Activated CD4-positive, alpha-beta memory T cell treated with anti-CD3 and anti-CD28 coated beads, Interleukin-2, amount 10 ng/mL, durations not matched to agents 7 days and 5 days (primary cell): Measurements from ENCODE around the gene SLC4A5. TPM values are rescaled to one million over a fixed set of nuclear protein-coding genes. Genes with fewer than 3 reads are reported as not detected.

Experiments used
- CTCF ChIA-PET: fragments of 350-600 bp; sonication (Branson Sonifier 250); formaldehyde crosslinking; loops from one replicate; lab custom pipeline; 2021; ENCODE audit warnings: antibody characterized with exemption, inconsistent platforms; lab: Charles Lee
- POLR2A ChIA-PET: fragments of 350-600 bp; sonication (Branson Sonifier 250); formaldehyde crosslinking; loops from one replicate; lab custom pipeline; 2021; ENCODE audit warnings: antibody characterized with exemption; lab: Charles Lee
- DNase-seq: peaks from one replicate; pipeline ENCODE4 v3.0.0-alpha.2; 2020
- H3K27ac Mint-ChIP-seq: one replicate; pipeline ENCODE4 v1.8.0; 2021; ENCODE audit warnings: mild to moderate bottlenecking, mixed read lengths
- H3K27me3 Mint-ChIP-seq: one replicate; pipeline ENCODE4 v1.8.0; 2021; ENCODE audit warnings: mixed read lengths
- H3K36me3 Mint-ChIP-seq: one replicate; pipeline ENCODE4 v1.8.0; 2021; ENCODE audit warnings: low read depth, mixed read lengths
- H3K4me1 Mint-ChIP-seq: one replicate; pipeline ENCODE4 v1.8.0; 2021; ENCODE audit warnings: mixed read lengths
- H3K4me3 Mint-ChIP-seq: one replicate; pipeline ENCODE4 v1.8.0; 2021; ENCODE audit warnings: mild to moderate bottlenecking, mixed read lengths
- H3K9me3 Mint-ChIP-seq: one replicate; pipeline ENCODE4 v1.8.0; 2021; ENCODE audit warnings: mixed read lengths
- total RNA-seq, 2 experiments: library from RNA; stranded (reverse); gene quantifications; one replicate each; pipeline ENCODE4 v1.2.3, GENCODE V29; 2021

SLC4A5 gene
- total RNA-seq, 2 experiments from 2014 or later = 2.5 to 3.4 TPM

DNA sequence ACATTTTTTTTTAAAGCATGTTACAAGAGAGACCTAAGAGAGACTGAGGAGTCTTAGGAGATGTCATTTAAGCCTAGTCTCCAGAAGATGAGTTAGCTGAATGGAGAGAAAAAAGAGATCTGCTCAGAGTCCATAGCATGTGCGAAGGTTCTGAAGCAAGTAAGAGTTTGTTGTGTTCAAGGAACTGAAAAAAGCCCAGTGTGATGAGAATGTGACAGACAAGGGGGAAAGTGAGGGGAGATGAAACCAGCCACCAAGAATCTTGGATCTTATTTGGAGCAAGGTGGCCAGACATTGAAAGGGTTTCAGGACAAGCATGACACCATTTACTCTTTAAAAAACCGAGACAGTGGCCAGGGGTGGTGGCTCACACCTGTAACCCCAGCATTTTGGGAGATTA lies 159.3 kb downstream of the SLC4A5 start:
- Mint-ChIP-seq H3K4me3 (no peak overlapping the region), H3K27ac (no peak overlapping the region), H3K4me1 (peaks cover 31% of the 10 kb centered on the region), H3K9me3 (no peaks in the 10 kb centered on the region), H3K36me3 (no peaks in the 10 kb centered on the region), H3K27me3 (no peaks in the 10 kb centered on the region)
- no peak for DNase-seq
- ChIA-PET CTCF (interaction anchor here (7.2 kb wide), 1 partner anchor 15 kb away, joined by 100 read pairs; the partner anchor contains the start of gene MTHFD2), POLR2A (interaction anchor here (10.8 kb wide), 1 partner anchor 13 kb away, joined by 262 read pairs; the partner anchor contains the start of gene MTHFD2)

DNA sequence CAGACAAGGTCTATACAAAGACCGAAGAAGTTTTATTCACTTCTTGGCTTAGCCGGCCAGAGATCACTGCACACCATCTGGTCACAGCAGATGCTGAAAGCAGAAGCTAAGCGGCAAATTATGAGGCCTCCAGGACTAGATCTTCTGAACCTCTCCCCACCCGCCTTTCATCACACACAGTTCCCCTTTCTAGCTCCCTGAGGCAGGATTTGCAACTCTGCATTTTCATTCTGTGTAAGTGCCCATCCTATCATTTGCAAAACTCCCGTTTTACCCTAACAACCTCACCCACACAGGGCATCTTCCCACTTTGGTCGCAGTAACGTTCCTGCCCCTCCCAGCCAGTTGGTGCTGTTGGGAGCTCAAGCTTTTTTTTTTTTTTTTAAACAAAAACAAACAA lies 161.5 kb downstream of the SLC4A5 start:
- Mint-ChIP-seq H3K27me3 (no peaks in the 10 kb centered on the region), H3K4me1 (peaks cover 37% of the 10 kb centered on the region), H3K36me3 (peaks cover 6% of the 10 kb centered on the region), H3K4me3 (no peak overlapping the region), H3K9me3 (no peaks in the 10 kb centered on the region), H3K27ac (peak overlapping the region; percentile 63)
- no peak for DNase-seq
- CTCF ChIA-PET = interaction anchor here (1.0 to 7.2 kb wide), 3 partner anchors 17 to 353 kb away, joined by 3 to 100 read pairs (median 3); partner anchors contain the start of genes MTHFD2 and STAMBP
- POLR2A ChIA-PET = interaction anchor here (0.6 to 10.8 kb wide), 3 partner anchors 15 to 275 kb away, joined by 3 to 262 read pairs (median 125); partner anchors contain the start of gene MTHFD2

DNA sequence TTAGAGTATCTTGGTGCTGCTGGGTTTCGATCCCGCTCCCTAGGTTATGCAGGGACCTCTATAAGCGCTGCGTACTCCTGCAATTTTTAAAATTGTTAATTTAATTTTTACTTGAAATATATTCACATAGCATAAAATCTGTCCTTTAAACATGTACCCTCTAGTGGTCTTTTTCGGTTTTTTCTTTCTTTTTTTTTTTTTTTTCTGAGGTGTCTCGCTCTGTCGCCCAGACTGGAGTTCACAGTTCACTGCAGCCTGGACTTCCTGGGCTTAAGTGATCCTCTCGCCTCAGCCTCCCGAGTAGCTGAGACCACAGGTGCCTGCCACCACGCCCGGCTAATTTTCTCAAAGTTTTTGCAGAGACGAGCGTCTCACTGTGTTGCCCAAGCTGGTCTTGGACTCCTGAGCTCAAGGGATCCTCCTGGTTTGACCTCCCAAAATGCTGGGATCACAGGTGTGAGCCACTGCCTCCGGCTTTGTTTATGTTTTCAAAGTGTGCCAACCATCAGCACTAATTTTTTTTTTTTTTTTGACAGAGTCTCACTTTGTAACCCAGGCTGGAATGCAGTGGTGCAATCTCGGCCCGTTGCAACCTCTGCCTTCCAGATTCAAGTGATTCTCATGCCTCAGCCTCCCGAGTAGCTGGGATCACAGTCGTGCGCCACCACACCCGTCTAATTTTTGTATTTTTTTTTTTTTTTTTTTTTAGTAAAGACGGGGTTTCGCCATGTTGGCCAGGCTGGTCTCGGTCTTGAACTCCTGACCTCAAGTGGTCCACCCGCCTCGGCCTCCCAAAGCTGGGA lies 164.0 kb downstream of the SLC4A5 start:
- Mint-ChIP-seq H3K9me3 (no peaks in the 10 kb centered on the region), H3K36me3 (peaks cover 23% of the 10 kb centered on the region), H3K4me1 (peaks cover 45% of the 10 kb centered on the region), H3K27ac (peak overlapping the region; percentile 89), H3K27me3 (no peaks in the 10 kb centered on the region), H3K4me3 (peak overlapping the region; percentile 87)
- ChIA-PET POLR2A (interaction anchor here (0.6 to 10.8 kb wide), 34 partner anchors 9 to 781 kb away, joined by 3 to 262 read pairs (median 6); partner anchors contain the start of genes BOLA3, CCDC142, DGUOK and MRPL53), CTCF (interaction anchor here (0.6 to 7.2 kb wide), 27 partner anchors 10 to 400 kb away, joined by 3 to 100 read pairs (median 6); partner anchors contain the start of genes BOLA3, DUSP11, MTHFD2 and STAMBP)
- DNase-seq = no peak

DNA sequence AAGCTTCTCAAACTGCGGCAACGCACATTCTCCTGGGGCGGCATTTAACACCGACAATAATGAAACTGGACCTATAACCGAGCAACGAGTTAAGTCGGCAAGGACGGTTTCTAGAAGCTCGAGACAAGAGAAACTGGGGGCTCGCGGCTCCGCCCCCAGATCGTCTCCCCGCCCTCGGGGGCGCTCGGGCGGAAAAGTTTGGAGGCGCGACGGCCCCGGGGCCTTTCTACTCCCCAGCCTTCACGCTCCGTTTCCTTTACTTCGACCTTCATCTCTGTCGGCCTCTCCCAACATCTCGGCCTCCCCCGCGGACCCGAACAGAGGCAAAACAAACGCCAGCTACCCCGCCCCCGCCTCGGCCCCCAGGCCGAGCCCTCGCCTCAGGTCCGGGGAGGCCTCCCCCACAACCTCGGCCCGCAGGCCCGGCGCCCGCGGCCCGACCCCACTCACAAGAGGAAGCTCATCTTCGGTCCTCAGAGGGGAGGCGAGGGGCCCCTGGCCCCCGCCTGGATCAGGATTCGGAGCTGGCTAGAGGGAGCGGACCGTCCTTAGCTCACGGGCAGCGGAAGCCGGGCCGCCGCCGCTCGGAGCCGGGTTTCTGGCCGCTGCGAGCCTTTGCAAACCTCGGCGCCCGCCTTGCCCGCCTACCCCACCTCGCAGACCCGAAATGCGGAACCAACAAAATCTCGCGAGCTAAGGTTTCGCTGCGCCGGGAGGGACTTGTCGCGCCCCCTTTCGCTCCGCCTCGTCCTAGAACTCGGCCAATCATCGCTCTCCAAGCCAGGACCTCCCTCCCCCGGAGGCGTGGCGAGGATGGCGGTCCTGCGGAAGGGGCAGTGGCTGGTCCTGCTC lies 164.8 kb downstream of the SLC4A5 start, which contains the start of gene MOB1A:
MOB1A (minus strand) TSS at position 669 of the 852 bp plus-strand sequence; CDS start at position 464, 205 bp downstream.
- Mint-ChIP-seq H3K27ac (peak within 1 kb of the TSS; percentile 89), H3K9me3 (no peaks in the 10 kb centered on the region), H3K36me3 (peaks cover 24% of the 10 kb centered on the region)

DNA sequence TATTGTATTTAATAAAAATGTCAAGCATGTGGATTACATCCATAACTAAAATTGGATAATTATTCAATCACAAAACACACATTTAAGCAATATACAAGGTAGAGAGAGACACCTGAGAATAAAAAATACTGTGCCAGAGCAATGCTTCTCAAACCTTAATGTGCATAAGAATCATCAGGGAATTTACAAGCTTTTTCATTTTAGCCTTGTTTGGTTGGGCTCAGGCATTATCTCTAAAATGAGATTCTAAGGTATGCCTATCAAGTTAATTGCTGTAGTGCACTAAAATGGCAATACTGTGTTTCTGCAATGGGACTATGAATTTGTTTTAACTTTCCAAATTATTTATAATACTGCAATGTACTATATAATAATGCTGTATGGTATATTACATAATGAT lies 165.5 kb downstream of the SLC4A5 start:
- no peak for DNase-seq
- CTCF ChIA-PET = interaction anchor here (1.1 to 7.2 kb wide), 13 partner anchors 8 to 398 kb away, joined by 3 to 100 read pairs (median 6); partner anchors contain the start of genes BOLA3, DUSP11 and MTHFD2

More for the DNA sequence above, 164.8 kb downstream of the SLC4A5 start, which contains the start of gene MOB1A:
- H3K4me1 Mint-ChIP-seq = peaks cover 45% of the 10 kb centered on the region
- DNase-seq = peak; percentile 99
- POLR2A ChIA-PET = interaction anchor here (0.6 to 10.8 kb wide), 40 partner anchors 8 to 782 kb away, joined by 3 to 262 read pairs (median 5); partner anchors contain the start of genes BOLA3, CCDC142, DGUOK and MRPL53
- no peaks in the 10 kb centered on the region for H3K27me3 Mint-ChIP-seq
- CTCF ChIA-PET = interaction anchor here (0.5 to 7.2 kb wide), 28 partner anchors 9 to 662 kb away, joined by 3 to 100 read pairs (median 5); partner anchors contain the start of genes BOLA3, DUSP11, MTHFD2 and STAMBP
- peak within 1 kb of the TSS; percentile 87 for H3K4me3 Mint-ChIP-seq

DNA sequence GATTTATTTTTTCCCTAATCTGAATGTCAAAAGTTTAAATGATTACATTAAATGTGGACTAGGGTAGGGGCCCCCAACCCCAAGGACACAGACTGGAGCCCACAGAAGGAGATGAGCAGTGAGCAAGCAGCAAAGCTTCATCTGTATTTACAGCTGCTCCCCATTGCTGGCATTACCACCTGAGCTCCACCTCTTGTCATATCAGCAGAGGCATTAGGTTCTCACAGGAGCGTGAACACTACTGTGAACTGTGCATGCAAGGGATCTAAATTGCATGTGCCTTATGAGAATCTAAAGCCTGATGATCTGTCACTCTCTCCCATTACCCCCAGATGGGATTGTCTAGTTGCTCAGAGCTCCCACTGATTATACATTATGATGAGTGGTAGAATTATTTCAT lies 168.3 kb downstream of the SLC4A5 start:
- ChIA-PET CTCF (interaction anchor here (1.0 to 1.5 kb wide), 2 partner anchors 28 to 54 kb away, joined by 3 read pairs; no protein-coding TSS in a partner anchor), POLR2A (interaction anchor here (1.0 to 1.2 kb wide), 2 partner anchors 12 to 24 kb away, joined by 3 to 4 read pairs; no protein-coding TSS in a partner anchor)
- peaks cover 47% of the 10 kb centered on the region for H3K4me1 Mint-ChIP-seq
- no peak overlapping the region for H3K27ac Mint-ChIP-seq
- H3K9me3 Mint-ChIP-seq = no peaks in the 10 kb centered on the region
- no peaks in the 10 kb centered on the region for H3K27me3 Mint-ChIP-seq
- peaks cover 48% of the 10 kb centered on the region for H3K36me3 Mint-ChIP-seq
- H3K4me3 Mint-ChIP-seq = no peak overlapping the region
- no peak for DNase-seq

More for the DNA sequence above, 165.5 kb downstream of the SLC4A5 start:
- Mint-ChIP-seq H3K4me1 (peaks cover 49% of the 10 kb centered on the region), H3K9me3 (no peaks in the 10 kb centered on the region), H3K4me3 (peak overlapping the region; percentile 87), H3K27ac (peak overlapping the region; percentile 89), H3K27me3 (no peaks in the 10 kb centered on the region), H3K36me3 (peaks cover 27% of the 10 kb centered on the region)
- POLR2A ChIA-PET = interaction anchor here (0.7 to 10.8 kb wide), 29 partner anchors 10 to 441 kb away, joined by 3 to 262 read pairs (median 8); partner anchors contain the start of genes BOLA3, DGUOK, MRPL53 and MTHFD2

DNA sequence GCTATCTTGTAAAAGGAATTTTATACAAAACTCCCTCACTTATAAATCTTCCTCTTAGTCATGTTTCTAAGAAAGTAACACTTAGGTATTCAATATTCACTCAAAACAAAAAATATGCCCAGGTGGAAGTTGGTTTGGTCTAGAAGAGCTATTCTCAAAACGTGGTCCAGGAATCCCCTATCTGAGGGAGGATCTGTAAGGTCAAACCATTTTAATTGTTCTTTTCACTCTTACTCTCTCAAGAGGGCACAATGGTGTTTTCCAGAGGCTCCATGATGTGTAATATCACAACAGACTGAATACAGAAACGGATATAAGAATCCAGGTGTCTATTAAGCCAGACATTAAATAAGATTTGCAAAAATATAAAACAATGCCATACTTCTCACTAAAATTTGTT lies 174.5 kb downstream of the SLC4A5 start:
- no peak for DNase-seq
- ChIA-PET CTCF (interaction anchor here (1.1 to 3.5 kb wide), 3 partner anchors 10 to 21 kb away, joined by 3 to 15 read pairs (median 6); partner anchors contain the start of genes BOLA3 and MOB1A), POLR2A (interaction anchor here (1.0 to 4.5 kb wide), 6 partner anchors 10 to 39 kb away, joined by 4 to 37 read pairs (median 6); partner anchors contain the start of genes BOLA3, MOB1A and MTHFD2)
- no peak overlapping the region for H3K4me3 Mint-ChIP-seq
- H3K9me3 Mint-ChIP-seq = peaks cover 2% of the 10 kb centered on the region
- peaks cover 19% of the 10 kb centered on the region for H3K4me1 Mint-ChIP-seq
- peaks cover 68% of the 10 kb centered on the region for H3K36me3 Mint-ChIP-seq
- peak overlapping the region; percentile 5 for H3K27ac Mint-ChIP-seq
- H3K27me3 Mint-ChIP-seq = no peaks in the 10 kb centered on the region

Other genes starting within 250 kb of the SLC4A5 start
- 10 to 100 TPM; 46.5 to 55.4 TPM for gene BOLA3, start 195.5 kb downstream of the SLC4A5 start, total RNA-seq
- gene MOB1A, start 164.5 kb downstream of the SLC4A5 start, total RNA-seq = 100 to 1,000 TPM; 188 to 193 TPM
- gene MTHFD2, start 144.8 kb downstream of the SLC4A5 start, total RNA-seq = 100 to 1,000 TPM; 264 to 277 TPM
- 10 to 100 TPM; 88.9 to 99.7 TPM for gene DCTN1, start 36.9 kb upstream of the SLC4A5 start, total RNA-seq
- 1 to 10 TPM; 1.2 to 1.6 TPM for gene C2orf81, start 78.2 kb upstream of the SLC4A5 start, total RNA-seq
- gene WDR54, start 78.3 kb upstream of the SLC4A5 start, total RNA-seq = 100 to 1,000 TPM; 102 to 105 TPM
- 1 to 10 TPM; 1.1 TPM for gene RTKN, start 98.5 kb upstream of the SLC4A5 start, total RNA-seq
- 10 to 100 TPM; 39.8 to 40.3 TPM for gene INO80B, start 111.7 kb upstream of the SLC4A5 start, total RNA-seq
- gene WBP1, start 115.0 kb upstream of the SLC4A5 start, total RNA-seq = 10 to 100 TPM; 58.3 to 60.4 TPM
- gene MOGS, start 122.0 kb upstream of the SLC4A5 start, total RNA-seq = 10 to 100 TPM; 70.3 to 73.1 TPM
- 100 to 1,000 TPM; 115 to 126 TPM for gene MRPL53, start 129.3 kb upstream of the SLC4A5 start, total RNA-seq
- gene CCDC142, start 139.6 kb upstream of the SLC4A5 start, total RNA-seq = 10 to 100 TPM; 20.9 to 25.0 TPM
- gene TTC31, start 139.7 kb upstream of the SLC4A5 start, total RNA-seq = 10 to 100 TPM; 42.3 to 42.9 TPM
- gene LBX2, start 156.2 kb upstream of the SLC4A5 start, total RNA-seq = 1 to 10 TPM; 1.2 to 1.8 TPM
- 10 to 100 TPM; 23.0 to 31.4 TPM for gene PCGF1, start 164.3 kb upstream of the SLC4A5 start, total RNA-seq
- gene TLX2, start 171.0 kb upstream of the SLC4A5 start, total RNA-seq = 1 to 10 TPM; 2.6 to 3.3 TPM
- under 1 TPM; 0.33 to 0.45 TPM for gene DQX1, start 182.8 kb upstream of the SLC4A5 start, total RNA-seq
- gene AUP1, start 186.3 kb upstream of the SLC4A5 start, total RNA-seq = 100 to 1,000 TPM; 118 to 119 TPM
- 10 to 100 TPM; 49.2 to 51.1 TPM for gene HTRA2, start 186.5 kb upstream of the SLC4A5 start, total RNA-seq
- gene LOXL3, start 210.5 kb upstream of the SLC4A5 start, total RNA-seq = under 1 TPM; 0.60 to 0.70 TPM
- gene DOK1, start 211.3 kb upstream of the SLC4A5 start, total RNA-seq = 10 to 100 TPM; 45.2 to 46.8 TPM